Stomach (tissue), 9 donors: ENCODE measurements around the gene GNAI1. TPM values are rescaled to one million over a fixed set of nuclear protein-coding genes. Genes with fewer than 3 reads are reported as not detected.

Experiments
- DNase-seq, 2 donors: peaks; one replicate each; pipeline versions ENCODE4 v3.0.0 to v3.0.0-alpha.2; 2013 to 2019
- H3K27ac ChIP-seq, 5 donors: fragments of 200-600 bp in 4 of 5; sonication (generic) in 4 of 5; one replicate each; pipeline ENCODE4 v1.5.1; 2013 to 2019; ENCODE audit warnings: mild to moderate bottlenecking in 1 of 5, moderate library complexity in 1 of 5
- H3K27me3 ChIP-seq, 3 donors: fragments of 200-600 bp; sonication (generic); one replicate each; pipeline ENCODE4 v1.5.1; 2017 to 2019; ENCODE audit warnings: mixed run types in 1 of 3
- H3K36me3 ChIP-seq, 4 donors: fragments of 200-600 bp; sonication (generic); 1 replicate in 3 of 4; 2 replicates in 1 of 4; pipeline ENCODE4 v1.5.1; 2016 to 2019
- H3K4me1 ChIP-seq, 4 donors: fragments of 200-600 bp; sonication (generic); one replicate each; pipeline ENCODE4 v1.5.1; 2016 to 2019
- H3K4me3 ChIP-seq, 4 donors: fragments of 200-600 bp; sonication (generic) in 3 of 4; one replicate each; pipeline ENCODE4 v1.5.1; 2016 to 2019; ENCODE audit warnings: mild to moderate bottlenecking in 1 of 4
- H3K9me3 ChIP-seq, 4 donors: fragments of 200-600 bp; sonication (generic); one replicate each; pipeline ENCODE4 v1.5.1; 2016 to 2019
- CTCF ChIP-seq, 7 experiments: fragments of 450-650 bp in 4 of 7; fragments of 200-600 bp in 3 of 7; sonication (generic) in 3 of 7; IDR thresholded peaks; one replicate each; pipeline ENCODE4 v1.5.1; 2016 to 2019; ENCODE audit warnings: antibody characterized with exemption in 7 of 7, control low read depth in 2 of 7, mild to moderate bottlenecking in 1 of 7
- EP300 ChIP-seq: sonication (generic); formaldehyde crosslinking; IDR thresholded peaks from one replicate; pipeline ENCODE4 v1.6.1; 2017; ENCODE audit warnings: antibody characterized with exemption
- POLR2A ChIP-seq, 4 donors: fragments of 450-650 bp; IDR thresholded peaks; one replicate each; pipeline ENCODE4 v1.6.1; 2016; ENCODE audit warnings: antibody characterized with exemption in 4 of 4, control low read depth in 2 of 4, mild to moderate bottlenecking in 1 of 4, moderate library complexity in 1 of 4
- POLR2AphosphoS5 ChIP-seq, 3 donors: sonication (generic); formaldehyde crosslinking; IDR thresholded peaks; one replicate each; pipeline ENCODE4 v1.6.1; 2016; ENCODE audit warnings: antibody characterized with exemption in 3 of 3
- WGBS, 5 donors: extraction: QIAGEN DNeasy Blood & Tissue Kit in 3 of 5; methylation state at CpG; one replicate each; pipeline versions ENCODE4 v1.1.5 to v1.1.7; 2013 to 2018; 5-methylcytosine and 5-hydroxymethylcytosine counted together
- intact Hi-C: fragments of 100-400 bp; cut with DNase I; formaldehyde crosslinking; loops from one replicate; pipeline ENCODE4 v1.15.1; 2023; ENCODE audit warnings: low total_unique reads
- polyA plus RNA-seq, 3 donors: library from polyadenylated mRNA; stranded (reverse); fragments of 200-250 nt; gene quantifications; one replicate each; pipeline ENCODE4 v1.2.3, GENCODE V29; 2013
- total RNA-seq, 5 donors: library from RNA; depleted of rRNA; stranded (reverse); fragments of >200 nt; gene quantifications; one replicate each; pipeline versions ENCODE4 v1.1.0 to v1.2.3, GENCODE V29; 2014 to 2016
- donor health status: healthy with polysubstance abuse.
- donor health status: Bipolar disorder and iron deficiency.
- donor health status: healthy.

Gene GNAI1
- total and polyA plus RNA-seq, 8 donors = 2.6 to 62.4 (median 27.5) TPM

GRCh38 chr7:80206763-80207162 lies 72.1 kb downstream of the GNAI1 start:
- intact Hi-C loops = no loop called here
- peaks cover 0 to 46% (median 23%) of the 10 kb centered on the region in 4 donors for H3K4me1 ChIP-seq
- WGBS, 5 donors = 82 to 91% (median 85%) methylated on average over 2 of the region's 2 CpGs

DNA sequence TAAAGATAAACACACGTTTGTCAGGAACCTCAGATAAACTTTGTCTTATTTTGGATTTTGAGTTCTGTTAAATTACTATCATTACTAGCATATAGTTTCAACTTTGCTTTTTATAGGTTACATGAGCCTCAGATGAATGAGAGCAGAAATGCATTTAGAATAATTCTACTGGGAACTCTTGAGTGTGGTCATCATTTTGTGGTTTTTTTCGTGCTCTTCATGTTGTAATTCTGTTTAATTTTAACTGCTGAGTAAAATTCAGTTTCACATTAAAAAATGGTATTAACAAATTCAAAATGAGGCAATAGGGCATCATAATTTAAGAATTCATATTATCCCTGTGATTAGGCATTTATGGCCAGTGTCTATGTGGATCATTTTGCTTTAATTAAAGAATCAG lies 72.9 kb downstream of the GNAI1 start:
- H3K4me3 ChIP-seq = no peak overlapping the region
- H3K9me3 ChIP-seq = no peaks in the 10 kb centered on the region
- no peak for DNase-seq
- TF ChIP-seq POLR2AphosphoS5 (IDR thresholded peaks at IDR 0.05) = no peak
- TF ChIP-seq CTCF (IDR thresholded peaks at IDR 0.05) = no peak
- TF ChIP-seq EP300 = no peak
- TF ChIP-seq POLR2A (IDR thresholded peaks at IDR 0.05) = no peak
- no peak overlapping the region for H3K27ac ChIP-seq
- WGBS, 5 donors = 39 to 56% (median 45%) methylated on average over 2 of the region's 2 CpGs
- no peaks in the 10 kb centered on the region for H3K27me3 ChIP-seq
- H3K4me1 ChIP-seq = peaks cover 0 to 46% (median 23%) of the 10 kb centered on the region in 4 donors
- intact Hi-C loops = no loop called here
- peaks cover 0 to 29% (median 22%) of the 10 kb centered on the region in 4 donors for H3K36me3 ChIP-seq

More at GRCh38 chr7:80206763-80207162, 72.1 kb downstream of the GNAI1 start:
- peaks cover 0 to 22% (median 14%) of the 10 kb centered on the region in 4 donors for H3K36me3 ChIP-seq
- TF ChIP-seq CTCF (IDR thresholded peaks at IDR 0.05) = no peak
- TF ChIP-seq POLR2AphosphoS5 (IDR thresholded peaks at IDR 0.05) = no peak
- TF ChIP-seq POLR2A (IDR thresholded peaks at IDR 0.05) = no peak
- no peak for TF ChIP-seq EP300
- H3K27me3 ChIP-seq = no peaks in the 10 kb centered on the region
- no peaks in the 10 kb centered on the region for H3K9me3 ChIP-seq
- no peak overlapping the region for H3K27ac ChIP-seq
- H3K4me3 ChIP-seq = no peak overlapping the region
- no peak for DNase-seq

- peaks cover 0 to 37% (median 33%) of the 10 kb centered on the region in 4 donors for H3K36me3 ChIP-seq
- no peak overlapping the region for H3K27ac ChIP-seq
- H3K9me3 ChIP-seq = no peaks in the 10 kb centered on the region
- no peaks in the 10 kb centered on the region for H3K27me3 ChIP-seq
- H3K4me3 ChIP-seq = no peak overlapping the region
- TF ChIP-seq POLR2A (IDR thresholded peaks at IDR 0.05) (no peak), EP300 (no peak), CTCF (IDR thresholded peaks at IDR 0.05) (no peak), POLR2AphosphoS5 (IDR thresholded peaks at IDR 0.05) (no peak)
- DNase-seq = no peak
- 53 to 66% (median 53%) methylated on average over 2 of the region's 2 CpGs for WGBS, 5 donors
- H3K4me1 ChIP-seq = peaks cover 0 to 46% (median 23%) of the 10 kb centered on the region in 4 donors
- intact Hi-C loops = no loop called here
Observed at GRCh38 chr7:80208700-80209099, 74.1 kb downstream of the GNAI1 start.

GRCh38 chr7:80210400-80210799 lies 75.8 kb downstream of the GNAI1 start:
- Histone ChIP-seq H3K4me3 (no peak overlapping the region), H3K4me1 (peaks cover 0 to 46% (median 23%) of the 10 kb centered on the region in 4 donors), H3K36me3 (peaks cover 0 to 43% (median 33%) of the 10 kb centered on the region in 4 donors), H3K9me3 (no peaks in the 10 kb centered on the region), H3K27ac (no peak overlapping the region), H3K27me3 (no peaks in the 10 kb centered on the region)
- TF ChIP-seq POLR2A (IDR thresholded peaks at IDR 0.05) = no peak
- peak in 1 of 3 donors; percentile 42 for TF ChIP-seq POLR2AphosphoS5 (IDR thresholded peaks at IDR 0.05)
- WGBS, 5 donors = 9 to 30% (median 21%) methylated on average over 3 of the region's 3 CpGs
- intact Hi-C loops = no loop called here
- DNase-seq = peak in 1 of 2 donors; percentile 57

- TF ChIP-seq POLR2AphosphoS5 (IDR thresholded peaks at IDR 0.05) = no peak
- no peak for TF ChIP-seq EP300
- TF ChIP-seq POLR2A (IDR thresholded peaks at IDR 0.05) = no peak
- no peak for TF ChIP-seq CTCF (IDR thresholded peaks at IDR 0.05)
- Histone ChIP-seq H3K27ac (no peak overlapping the region), H3K4me1 (peaks cover 0 to 27% (median 12%) of the 10 kb centered on the region in 4 donors), H3K4me3 (no peak overlapping the region), H3K27me3 (no peaks in the 10 kb centered on the region), H3K36me3 (peaks cover 0 to 58% (median 39%) of the 10 kb centered on the region in 4 donors), H3K9me3 (no peaks in the 10 kb centered on the region)
- 84 to 90% (median 86%) methylated on average over 4 of the region's 4 CpGs for WGBS, 5 donors
- intact Hi-C loops = no loop called here
- no peak for DNase-seq
Observed at GRCh38 chr7:80213814-80214213, 79.2 kb downstream of the GNAI1 start.
